Jurkat, Clone E6-1 (cell line): Measurements from ENCODE around the gene UTS2R.
"Not testable (repeated sequence)": the region's sequence is repeated elsewhere in the genome, so short reads cannot be mapped to it uniquely, and the experiment has no call there.

Experiments used
- DNase-seq: peaks from one replicate; pipeline ENCODE4 v3.0.0-alpha.2; 2011; ENCODE audit warnings: low read depth, low spot score
- H3K4me3 ChIP-seq: 2 replicates; pipeline ENCODE4 v1.5.1; 2011; ENCODE audit warnings: mild to moderate bottlenecking, low read length, control low read depth, moderate library complexity

UTS2R gene

DNA sequence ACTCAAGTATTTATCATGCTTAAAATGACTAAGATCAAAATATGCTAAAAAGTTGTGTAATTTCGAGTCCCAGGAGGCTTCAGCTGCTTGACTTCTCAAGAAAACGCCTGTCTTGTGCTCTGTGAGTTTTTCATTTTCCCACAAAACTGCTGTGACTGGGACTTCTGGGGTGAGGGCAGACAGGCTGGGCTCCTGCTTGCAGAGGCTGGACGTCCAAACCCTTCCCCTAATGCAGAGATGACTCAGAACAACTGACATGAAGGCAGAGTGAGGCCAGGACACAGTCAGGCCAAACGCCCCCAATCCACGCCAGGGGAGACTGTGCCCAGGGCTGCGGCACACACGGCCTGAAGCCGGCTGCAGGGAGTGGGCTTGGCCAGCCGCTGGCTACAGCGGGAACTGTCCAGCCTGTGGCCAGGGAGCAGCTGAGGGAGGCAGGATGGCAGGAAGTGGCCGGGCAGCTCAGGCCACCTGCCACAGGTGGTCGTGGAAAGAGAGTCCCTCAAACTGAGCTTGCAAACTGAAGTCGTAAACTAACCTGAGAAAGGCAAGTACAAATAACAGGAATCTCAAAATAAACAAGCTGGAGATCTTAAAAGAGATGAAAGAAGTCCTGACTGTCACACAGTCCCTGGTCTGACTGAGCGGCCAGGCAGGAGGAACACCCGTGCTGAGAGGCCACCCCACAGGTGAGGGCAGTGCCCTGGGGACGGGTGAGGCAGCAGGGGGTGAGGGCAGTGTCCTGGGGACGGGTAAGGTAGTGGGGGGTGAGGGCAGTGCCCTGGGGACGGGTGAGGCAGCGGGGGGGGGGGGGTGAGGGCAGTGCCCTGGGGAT is 25.3 kb downstream of the UTS2R start:
- DNase-seq: no peak
- no peak overlapping the region for H3K4me3 ChIP-seq

DNA sequence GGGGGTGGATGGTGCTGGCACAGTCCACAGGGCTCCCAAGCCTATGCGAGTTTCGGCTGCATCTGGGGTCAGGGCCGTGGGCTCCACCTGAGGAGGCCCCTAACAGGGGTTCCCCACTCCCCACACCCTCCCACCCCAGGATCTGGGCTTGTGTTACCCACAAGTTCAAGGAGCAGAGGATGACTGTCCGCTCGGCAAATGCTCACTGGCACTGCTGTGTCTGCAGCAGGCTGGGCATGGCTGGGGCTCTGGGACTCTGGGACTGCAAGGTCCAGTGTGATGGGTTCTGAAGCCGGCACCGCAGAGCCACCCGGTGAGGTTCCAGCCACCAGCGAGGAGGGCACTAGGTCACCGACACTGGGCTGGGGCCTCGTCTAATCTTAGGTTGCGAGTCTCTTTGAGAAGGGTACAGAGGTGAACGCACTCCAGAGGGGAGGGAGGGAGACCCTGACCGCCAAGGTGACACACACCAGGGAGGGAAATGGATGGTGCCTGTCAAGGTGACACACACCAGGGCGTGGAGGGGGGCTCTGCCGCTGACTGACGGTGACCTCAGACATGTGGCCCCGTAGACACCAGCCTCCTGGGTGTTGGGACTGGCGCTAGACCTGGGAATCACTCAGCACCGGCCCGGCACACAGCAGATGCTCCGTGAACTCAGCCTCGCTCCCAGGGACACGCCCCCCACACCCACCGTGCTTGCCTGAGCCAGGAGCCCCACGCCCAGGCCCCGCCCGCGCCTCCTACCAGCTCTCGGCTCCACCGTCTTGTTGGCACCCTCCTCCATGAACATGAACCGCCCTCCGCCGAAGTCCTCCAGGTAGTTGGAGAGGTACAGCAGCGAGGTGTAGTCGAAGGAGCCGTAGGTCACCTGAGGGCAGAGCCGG is 26.1 kb downstream of the UTS2R start:
- H3K4me3 ChIP-seq: no peak overlapping the region
- no peak for DNase-seq

DNA sequence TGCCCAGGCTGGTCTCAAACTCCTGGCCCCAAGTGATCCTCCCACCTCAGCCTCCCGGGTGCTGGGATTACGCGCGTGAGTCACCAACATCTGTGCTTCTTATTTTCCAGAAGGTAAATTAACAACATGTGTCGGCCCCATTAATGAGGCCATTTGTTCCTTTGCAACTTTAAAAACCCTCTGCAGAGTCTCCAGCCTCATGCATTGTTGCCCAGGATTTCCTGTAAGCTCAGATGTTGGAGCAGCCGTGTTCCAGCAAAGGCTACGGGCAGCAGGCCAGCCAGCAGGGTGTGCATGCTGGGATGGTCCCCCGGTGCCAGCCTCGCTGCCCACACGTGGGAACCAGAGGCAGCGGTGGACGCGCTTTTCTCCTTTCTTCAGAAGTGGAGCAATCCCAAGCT is 27.5 kb downstream of the UTS2R start:
- H3K4me3 ChIP-seq: no peak overlapping the region
- DNase-seq: no peak

GRCh38 chr17:82399601-82400101 is 28.1 kb downstream of the UTS2R start:
- H3K4me3 ChIP-seq: no peak overlapping the region
- no peak for DNase-seq

DNA sequence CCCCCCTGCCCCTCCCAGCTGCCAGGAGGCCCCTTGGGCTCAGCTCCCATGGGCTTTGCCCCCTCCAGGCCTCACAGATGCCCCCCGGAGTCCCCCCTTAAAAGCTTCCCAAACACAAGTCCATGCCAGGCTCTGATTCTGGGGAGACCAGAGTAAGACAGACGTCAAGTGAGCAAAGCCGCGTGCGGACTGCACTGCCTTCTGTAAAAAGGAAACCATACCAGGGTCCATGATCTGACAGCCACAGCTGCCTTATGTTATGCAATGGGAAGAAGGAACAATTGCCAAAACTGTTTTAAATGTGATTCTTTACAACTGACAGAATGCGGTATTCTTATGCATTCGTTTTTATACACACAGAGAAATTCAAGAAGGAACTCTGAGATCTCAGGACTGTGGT is 28.6 kb downstream of the UTS2R start:
- DNase-seq: no peak
- H3K4me3 ChIP-seq: no peak overlapping the region

DNA sequence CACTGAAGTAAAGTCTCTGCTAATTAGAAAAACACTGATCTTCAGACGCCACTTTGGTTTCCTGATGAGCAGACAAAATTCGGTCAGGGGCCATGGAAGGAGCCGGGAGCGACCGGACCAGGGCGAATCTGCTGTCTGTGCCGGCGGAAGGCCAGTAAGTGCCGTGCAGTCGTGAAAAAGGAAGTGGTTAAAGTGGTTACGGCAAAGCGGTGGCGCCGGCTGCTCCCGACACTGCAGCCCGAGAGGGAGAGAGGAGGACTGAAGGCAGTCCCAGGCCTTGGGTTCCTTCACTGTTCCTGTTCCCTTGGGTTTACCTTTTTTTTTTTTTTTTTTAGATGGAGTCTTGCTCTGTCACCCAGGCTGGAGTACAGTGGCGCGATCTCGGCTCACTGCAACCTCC is 29.3 kb downstream of the UTS2R start:
- peak overlapping the region; percentile 37 for H3K4me3 ChIP-seq

DNA sequence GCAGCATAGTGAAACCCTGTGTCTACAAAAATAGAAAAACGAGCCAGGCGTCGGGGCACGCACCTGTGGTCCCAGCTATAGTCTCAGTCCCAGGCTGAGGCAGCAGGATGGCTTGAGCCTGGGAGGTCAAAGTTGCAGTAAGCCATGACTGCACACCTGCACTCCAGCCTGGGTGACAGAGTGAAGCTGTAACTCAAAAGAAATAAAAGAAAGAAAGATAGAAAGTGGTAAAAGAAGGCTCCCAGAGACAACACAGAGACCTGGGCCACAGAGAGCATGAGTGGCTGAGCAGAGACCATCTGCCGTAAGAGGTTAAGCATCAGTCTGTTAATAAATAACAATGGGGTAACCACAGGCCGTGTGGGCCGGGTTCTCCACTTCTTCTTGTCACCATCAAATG is 31.3 kb downstream of the UTS2R start:
- no peak overlapping the region for H3K4me3 ChIP-seq
- no peak for DNase-seq

More for the DNA sequence above, 29.3 kb downstream of the UTS2R start:
- peak; percentile 69 for DNase-seq

- no peak overlapping the region for H3K4me3 ChIP-seq
- DNase-seq: no peak
These were observed 32.4 kb downstream of the UTS2R start for GRCh38 chr17:82403662-82404660.

DNA sequence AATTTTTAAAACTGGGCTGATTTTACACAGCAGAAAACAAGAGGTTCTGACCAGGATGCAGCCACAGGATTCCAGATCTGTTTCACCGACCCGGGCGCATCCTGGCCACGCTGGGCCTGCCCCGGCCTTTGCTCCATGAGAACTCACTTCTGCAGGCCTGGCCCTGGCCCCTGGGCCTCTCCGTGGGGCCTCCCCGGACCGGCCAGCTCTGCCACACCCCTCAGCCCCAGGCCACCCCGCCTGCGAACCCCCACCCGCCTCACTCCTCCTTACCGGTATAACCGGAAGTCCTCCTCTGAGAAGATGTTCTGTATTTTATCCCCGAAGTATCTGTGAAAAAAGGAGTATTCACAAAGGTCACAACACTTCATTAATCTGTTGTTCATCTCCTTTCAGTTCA is 33.5 kb downstream of the UTS2R start:
- H3K4me3 ChIP-seq: no peak overlapping the region
- DNase-seq: no peak

DNA sequence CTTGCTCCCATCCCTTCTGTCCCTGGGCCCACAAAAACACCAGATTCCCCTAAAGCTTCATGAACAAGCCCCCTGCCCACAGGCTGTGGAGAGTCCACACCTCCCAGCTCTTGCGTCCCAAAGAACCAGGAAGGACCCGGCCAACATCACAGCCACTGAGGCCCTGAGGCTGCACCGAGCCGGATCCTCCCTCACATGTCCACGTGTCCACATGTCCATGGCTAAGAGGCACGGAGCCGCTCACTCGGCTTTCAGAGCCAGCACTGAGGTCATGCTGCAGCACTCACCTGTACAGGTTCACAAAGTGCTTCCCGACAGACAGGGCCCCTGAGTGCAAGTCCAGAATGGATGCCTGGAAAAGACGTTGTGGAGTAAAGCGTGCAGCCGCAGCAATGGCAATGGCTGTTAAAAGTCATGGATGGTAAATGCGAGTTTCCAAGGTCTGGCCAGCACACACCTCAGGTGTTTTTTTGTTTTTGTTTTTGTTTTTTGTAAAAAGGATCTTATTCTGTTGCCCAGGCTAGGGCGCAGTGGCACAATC is 34.6 kb downstream of the UTS2R start:
- DNase-seq: no peak
- H3K4me3 ChIP-seq: no peak overlapping the region

DNA sequence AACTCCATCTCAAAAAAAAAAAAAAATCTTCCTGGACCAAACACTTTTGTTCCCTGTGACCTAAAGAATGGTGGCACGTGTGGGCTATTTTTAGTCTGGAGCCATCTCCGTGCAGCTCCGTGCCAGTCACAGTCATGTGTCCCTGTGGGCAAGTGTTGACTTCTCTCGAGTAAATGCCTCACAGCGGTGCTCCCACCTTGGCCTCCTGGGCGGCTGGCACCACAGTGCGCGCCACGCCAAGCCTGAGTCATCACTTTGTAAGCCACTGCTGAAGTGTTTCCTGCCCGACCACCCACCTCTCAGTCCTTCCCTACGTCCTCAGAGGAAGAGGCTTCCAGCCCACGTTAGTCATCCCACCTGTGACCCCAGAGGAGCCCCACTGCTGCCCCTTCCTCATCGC is 35.7 kb downstream of the UTS2R start:
- no peak overlapping the region for H3K4me3 ChIP-seq
- DNase-seq: no peak

GRCh38 chr17:82408288-82408937 is 36.8 kb downstream of the UTS2R start:
- no peak for DNase-seq
- H3K4me3 ChIP-seq: no peak overlapping the region

GRCh38 chr17:82408938-82409318 is 37.4 kb downstream of the UTS2R start:
- no peak for DNase-seq
- H3K4me3 ChIP-seq: no peak overlapping the region

DNA sequence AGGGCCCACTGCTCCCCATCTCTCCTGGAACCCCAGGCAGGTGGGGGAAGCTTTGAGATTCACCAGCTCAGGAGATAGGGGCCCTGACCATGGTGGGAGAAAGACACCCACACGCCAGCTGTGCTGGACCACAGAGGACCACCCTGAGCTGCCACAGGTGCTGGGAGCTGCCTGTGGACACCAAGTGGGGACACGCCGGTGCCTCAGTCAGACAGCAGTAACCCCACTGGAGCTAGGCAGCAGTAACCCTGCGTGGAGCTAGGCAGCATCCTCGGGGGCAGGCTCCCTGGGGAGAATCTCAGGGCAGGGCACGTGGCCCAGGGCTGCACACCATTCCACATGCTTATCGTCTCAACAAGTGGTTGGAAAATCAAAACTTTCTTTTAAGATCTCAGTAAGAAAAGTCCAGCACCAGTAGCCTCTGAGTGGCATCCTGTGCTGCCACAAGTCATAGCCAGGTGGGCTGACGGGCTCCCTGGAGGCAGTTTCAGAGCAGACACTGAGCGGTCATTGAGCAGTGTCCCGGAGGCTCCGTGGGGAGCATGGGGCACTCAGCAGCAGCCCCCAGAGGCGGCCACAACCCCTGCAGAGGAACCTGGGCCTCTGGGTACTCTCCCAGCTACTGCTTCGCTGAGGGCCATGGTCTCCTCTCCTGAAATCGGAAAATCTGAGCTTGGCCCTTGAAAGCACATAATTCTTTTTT is 38.6 kb downstream of the UTS2R start:
- no peak overlapping the region for H3K4me3 ChIP-seq
- DNase-seq: no peak

- no peak for DNase-seq
- H3K4me3 ChIP-seq: no peak overlapping the region
These were observed 40.0 kb downstream of the UTS2R start for GRCh38 chr17:82411396-82412053.

- not testable (repeated sequence) for DNase-seq, H3K4me3 ChIP-seq
These were observed 40.5 kb downstream of the UTS2R start for GRCh38 chr17:82412081-82412480.
